Measurements from ENCODE around the gene HMGXB4.

HMGXB4 gene

DNA sequence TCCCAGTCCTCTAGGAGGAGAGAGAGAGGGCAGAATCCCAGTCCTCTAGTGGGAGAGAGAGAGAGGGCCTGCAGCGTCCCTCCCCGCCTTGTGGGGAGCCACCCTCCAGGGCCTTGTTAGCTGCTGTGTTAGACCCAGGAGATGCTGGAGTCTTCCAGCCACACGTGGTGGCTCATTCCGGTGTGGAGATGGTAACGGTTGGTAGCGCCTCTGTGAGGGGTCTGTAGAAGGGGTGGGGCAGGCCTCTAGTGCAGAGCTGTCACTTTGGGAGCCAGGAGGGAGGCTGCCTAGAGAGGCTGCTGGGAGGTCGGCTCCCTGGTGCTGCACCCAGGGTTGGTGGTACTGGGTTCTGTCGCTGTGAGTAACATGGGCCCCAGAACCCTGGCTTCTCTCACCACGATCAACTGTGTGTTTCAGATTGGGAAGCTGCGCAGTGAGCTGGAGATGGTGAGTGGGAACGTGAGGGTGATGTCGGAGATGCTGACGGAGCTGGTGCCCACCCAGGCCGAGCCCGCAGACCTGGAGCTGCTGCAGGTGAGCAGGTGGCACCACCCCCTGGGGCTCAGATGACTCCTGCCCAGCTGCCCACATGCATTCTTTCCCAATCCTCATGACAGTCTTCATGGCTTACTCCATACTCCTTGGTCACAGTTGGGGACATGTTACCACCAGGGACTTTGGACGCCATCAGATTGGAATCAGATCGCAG, 69.7 kb downstream of the HMGXB4 start:
- no peak for DNase-seq (ENCODE audit: low read depth)

DNA sequence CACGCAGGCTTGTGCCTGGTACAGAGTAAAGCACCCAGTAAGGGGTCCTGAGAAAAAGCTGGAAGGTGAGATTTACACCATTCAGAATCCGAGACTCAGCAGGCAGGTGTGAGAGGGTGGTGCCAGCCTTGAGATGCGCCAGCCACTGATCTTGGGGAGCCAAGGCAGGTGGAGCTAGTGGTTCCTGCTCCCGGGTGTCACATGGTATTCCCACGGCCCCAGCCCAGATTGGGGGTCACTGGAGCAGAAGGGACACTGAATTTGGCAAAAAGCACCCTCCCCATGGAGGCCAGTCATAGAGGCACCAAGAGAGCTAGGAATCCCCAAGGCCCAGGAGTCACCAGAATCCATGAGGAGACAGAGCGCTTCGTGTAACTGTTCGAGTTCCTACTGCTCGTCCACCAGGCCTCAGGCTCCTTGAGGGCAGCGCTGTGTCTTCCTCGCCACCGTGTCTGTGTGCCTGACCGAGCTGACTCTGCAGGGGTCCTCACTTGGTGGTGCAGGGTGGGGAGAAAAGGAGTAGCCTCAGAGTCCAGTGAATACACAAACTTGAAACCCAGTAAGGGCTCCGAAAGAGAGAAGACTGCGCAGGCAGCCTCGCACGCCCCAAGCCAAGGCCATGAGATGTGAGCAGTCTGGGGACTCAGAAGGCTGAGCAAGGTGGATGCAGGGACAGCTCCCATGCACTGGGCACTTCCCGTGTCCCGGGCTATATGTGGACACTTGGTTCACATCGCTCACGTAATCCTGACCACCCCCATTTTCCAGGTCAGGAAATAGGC, 70.6 kb downstream of the HMGXB4 start:
- DNase-seq (ENCODE audit: low read depth), result no peak

DNA sequence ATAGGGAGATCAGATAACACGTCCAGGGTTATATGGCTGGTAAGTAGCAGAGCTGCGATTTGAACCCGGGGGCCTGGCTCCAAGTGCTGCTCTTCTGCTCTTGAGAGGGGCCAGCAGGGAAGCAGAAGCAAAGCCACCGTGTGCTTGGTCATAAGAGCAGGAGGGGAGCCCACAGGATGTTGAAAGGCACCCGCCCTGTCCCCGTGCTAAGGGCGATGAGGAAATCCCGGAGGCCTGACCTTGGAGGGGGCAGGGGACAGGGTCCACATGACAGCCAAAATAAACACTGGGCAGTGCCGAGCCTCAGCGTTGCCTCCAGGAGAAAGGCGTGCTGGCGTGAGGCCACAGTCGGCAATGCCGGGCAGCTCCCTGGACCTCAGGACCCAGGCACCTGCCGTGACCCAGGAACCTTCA, 71.2 kb downstream of the HMGXB4 start:
- DNase-seq (ENCODE audit: low read depth), result no peak

DNA sequence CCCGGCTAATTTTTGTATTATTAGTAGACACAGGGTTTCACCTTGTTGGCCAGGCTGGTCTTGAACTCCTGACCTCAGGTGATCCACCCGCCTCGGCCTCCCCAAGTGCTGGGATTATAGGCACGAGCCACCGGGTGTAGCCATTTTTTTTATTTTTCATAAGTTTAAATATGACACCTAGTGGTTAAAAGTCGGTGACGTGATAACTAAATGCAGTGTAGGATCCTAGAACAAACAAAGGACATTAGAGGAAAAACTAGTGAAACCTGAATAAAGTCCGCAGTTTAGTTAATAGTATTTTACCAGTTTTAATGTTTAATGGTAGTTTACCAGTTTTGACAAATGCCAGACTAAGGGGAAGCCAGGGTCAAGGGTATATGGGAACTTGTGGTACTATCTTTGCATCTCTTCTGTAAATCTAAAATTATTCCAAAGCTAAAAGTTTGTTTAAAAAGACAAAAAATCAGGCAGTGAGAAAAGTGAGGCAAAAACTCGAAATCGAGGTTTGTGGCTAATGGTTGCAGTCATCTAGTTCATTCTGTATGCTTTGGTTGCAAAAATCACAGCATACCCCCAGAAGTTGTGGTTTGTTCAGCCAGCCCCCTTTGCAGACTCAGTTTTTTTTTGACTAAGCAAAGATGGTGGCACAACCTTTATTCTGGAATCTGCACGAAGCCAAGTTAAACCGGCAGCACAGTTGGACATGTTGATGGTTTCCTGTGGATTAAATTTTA, 72.0 kb downstream of the HMGXB4 start:
- no peak for DNase-seq (ENCODE audit: low read depth)

DNA sequence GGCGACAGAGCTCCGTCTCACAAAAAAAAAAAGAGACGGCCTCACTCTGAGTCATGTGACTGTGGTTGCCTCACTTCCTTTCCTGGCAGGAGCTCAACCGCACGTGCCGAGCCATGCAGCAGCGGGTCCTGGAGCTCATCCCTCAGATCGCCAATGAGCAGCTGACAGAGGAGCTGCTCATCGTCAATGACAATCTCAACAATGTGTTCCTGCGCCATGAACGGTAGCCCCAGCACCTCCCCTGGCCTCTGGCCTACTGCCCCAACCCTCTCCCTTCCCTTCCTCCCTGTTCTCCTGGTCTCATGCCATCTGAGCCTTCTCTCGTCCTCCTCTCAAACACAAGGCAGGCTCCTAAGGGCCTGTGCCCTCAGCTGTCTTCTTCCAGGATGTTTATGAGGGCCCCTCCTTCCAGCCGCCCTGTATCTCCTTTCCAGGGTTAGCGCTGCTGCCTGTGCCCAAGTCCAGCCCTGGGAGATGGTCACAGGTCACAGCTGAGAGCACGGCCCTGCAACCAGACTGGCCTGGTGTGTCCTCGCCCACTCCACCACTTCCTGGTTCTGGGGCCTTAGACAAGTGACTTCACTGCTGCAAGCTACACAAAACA, 73.1 kb downstream of the HMGXB4 start:
- DNase-seq (ENCODE audit: low read depth), result peak; percentile 75

DNA sequence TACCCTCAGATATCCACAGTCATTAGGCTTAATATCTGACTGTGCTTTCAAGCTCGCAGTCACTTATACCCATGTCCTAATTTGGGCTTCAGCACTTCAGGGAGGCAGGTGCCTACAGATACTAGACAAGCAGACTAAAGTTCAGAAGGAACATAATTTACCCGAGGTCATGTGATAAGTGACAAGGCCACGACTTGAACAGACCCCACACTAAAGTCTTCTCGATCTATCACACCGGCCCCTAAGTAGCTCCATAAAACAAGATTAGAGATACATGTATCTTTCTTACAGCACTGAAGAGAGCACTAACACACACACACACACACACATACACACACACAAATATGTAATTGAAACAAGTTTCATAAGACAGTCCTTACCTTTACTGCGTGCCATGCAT, 75.0 kb downstream of the HMGXB4 start:
- DNase-seq (ENCODE audit: low read depth), result no peak

DNA sequence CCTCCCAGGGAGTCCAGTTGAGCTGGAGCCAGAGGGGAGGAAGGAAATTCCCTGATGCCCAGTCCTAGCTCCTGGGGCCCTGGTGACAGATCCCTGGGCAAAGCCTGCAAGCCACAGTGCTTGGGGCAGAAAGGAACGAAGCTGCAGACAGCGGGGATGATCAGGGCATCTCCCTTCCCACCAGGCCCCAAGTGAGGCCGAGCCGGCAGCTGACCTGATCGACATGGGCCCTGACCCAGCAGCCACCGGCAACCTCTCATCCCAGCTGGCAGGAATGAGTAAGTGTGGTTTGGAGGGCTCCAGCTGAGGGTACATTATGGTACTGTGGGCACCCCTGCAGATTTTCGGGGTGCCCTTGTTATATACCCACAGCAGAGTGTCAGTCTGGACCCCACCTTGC, 75.9 kb downstream of the HMGXB4 start:
- DNase-seq (ENCODE audit: low read depth), result no peak

DNA sequence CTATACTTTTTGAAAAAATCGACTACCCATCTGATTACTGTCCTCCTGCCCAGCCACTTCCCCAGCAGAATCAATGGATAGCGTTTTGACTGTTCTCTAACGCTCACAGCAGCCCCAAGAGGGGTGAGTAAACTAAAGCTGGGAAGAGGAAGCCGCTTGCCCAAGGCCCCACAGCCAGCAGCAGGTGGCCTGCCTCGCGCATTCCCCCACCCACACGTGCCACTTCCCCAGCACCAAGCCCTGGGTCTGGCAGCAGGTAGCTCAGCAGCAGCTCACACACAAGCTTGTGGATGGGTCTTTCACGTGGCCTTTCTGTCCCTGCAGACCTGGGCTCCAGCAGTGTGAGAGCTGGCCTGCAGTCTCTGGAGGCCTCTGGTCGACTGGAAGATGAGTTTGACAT, 76.7 kb downstream of the HMGXB4 start:
- DNase-seq (ENCODE audit: low read depth), result no peak

DNA sequence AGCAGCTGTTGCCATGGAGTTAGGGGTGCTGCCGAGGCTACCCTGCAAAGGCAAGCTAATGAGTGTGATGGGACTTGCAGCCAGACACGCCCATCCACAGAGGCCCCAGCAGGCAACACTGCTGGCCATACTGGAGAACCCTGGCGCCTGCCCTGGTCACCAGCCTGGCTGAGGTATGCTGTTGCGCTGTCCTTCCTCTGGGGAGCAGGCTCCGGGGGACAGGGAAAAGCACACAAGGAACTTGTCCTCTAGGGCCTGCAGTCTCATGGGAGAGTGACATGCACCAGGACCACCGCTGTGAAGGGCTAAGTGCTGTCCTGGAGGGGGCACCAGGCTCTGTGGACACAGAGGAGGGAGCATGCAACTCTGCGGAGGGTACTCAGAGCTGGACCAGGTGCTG, 78.2 kb downstream of the HMGXB4 start:
- DNase-seq (ENCODE audit: low read depth), result no peak

DNA sequence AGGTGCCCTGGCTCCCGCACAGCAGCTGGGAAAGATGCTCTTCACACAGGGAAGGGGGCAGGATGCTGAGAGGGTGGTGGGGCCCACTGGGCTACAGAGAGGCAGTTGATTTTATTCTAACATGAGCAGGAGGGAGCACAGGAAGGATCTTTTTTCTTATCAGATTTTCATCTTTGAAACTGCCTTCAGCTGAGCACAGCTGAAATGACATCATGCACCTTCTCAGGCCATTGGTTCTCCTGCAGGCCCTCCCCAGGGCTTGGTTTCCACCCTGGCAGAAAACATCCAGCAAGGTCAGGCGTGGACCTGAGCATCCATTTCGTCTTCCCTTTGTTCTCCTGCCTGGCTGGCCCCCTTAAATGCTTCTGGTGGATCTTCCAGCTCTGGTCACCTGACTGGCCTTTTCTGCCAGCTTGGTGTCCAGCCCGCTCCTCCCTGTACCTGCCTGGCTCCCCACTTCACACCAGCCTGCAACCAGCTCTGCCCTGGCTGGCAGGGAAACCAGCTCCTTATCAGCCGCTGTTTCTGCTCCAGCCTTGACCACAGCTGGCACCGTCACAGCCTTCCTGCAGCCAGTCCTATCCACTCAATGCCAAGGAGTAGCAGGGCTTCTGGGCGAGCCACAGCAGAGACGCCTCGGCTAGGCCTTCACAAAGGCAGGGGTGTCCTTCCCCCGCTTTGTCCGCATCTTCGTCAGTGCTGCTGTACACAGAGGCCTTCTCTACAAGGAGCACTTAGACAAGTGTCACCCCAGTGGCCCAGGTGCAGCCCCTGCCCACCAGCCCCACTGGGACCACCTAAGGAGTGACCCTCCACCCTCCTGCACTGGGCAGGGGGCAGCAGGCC, 78.9 kb downstream of the HMGXB4 start:
- no peak for DNase-seq (ENCODE audit: low read depth)

DNA sequence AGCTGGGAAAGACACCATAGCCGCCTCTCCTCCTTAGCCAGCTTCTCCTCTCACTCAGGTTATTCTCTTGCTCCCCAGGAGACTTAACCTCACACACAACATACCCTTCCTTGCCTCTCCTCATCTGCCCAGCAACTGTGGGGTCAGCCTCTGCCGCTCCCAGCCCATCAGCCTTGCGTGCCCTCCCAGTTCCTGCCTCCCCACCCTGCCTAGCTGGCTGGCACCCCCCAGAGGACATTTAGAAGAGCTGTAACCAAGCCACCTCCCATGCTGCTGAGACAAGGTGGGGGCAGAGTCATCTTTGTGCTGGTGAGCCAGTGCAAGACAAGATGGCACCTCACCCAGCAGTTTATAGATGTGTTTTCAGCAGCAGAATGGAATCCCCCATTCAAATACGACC, 80.6 kb downstream of the HMGXB4 start:
- DNase-seq (ENCODE audit: low read depth), result no peak

DNA sequence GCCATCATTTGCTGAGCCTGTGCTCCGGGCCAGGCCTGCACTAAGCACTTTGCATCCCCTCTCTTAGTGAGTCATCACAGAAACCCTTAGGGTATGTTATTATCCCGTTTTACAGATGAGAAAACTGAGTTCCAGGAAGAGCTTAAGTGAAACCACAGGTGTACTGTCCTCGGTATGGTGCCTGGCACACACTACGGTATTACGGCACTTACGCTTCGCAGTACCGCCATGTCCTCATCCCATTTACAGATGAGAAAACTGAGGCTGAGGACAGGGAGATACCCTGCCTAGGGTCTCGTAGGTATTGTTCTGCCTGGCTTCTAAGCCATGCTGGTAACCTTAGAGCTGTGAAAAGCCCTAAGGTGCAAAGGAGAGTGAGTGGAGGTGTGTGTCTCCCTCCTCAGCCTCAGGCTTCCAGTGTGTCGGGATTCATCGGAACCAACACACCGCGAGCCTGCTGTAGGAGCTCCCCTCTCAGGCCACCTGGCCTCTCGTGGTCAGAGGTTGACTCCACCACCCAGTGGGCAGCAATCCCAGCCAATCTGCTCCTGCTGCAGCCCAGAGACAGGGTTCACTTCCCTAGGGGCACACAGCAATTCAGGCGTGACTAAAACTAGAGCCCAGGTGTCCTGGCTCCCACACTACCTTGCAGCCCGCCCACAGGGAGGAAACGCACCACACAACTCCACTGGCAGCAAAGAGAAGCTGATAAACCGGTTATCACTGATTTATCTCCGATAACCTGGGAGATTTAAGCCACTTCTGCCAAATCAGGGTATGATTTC, 84.0 kb downstream of the HMGXB4 start:
- DNase-seq (ENCODE audit: low read depth), result no peak

DNA sequence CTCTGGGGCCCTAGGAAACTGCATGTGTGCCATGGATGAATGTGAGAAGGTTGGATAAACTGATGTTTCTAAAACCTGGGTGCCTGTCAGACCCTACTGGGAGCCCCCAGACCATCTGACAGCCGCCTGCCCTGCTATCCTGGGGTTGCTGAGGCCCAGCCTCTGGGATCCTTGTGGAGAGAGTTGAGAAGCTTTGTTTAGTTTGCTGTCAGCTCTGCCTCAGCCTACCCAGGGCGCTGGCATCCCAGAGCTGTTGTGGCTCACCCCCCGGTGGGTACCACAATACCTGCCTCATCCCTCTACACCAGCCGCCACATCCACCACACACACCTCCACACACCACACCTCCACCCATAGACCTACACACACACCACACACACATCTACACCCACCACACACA, 85.1 kb downstream of the HMGXB4 start:
- DNase-seq (ENCODE audit: low read depth), result no peak

DNA sequence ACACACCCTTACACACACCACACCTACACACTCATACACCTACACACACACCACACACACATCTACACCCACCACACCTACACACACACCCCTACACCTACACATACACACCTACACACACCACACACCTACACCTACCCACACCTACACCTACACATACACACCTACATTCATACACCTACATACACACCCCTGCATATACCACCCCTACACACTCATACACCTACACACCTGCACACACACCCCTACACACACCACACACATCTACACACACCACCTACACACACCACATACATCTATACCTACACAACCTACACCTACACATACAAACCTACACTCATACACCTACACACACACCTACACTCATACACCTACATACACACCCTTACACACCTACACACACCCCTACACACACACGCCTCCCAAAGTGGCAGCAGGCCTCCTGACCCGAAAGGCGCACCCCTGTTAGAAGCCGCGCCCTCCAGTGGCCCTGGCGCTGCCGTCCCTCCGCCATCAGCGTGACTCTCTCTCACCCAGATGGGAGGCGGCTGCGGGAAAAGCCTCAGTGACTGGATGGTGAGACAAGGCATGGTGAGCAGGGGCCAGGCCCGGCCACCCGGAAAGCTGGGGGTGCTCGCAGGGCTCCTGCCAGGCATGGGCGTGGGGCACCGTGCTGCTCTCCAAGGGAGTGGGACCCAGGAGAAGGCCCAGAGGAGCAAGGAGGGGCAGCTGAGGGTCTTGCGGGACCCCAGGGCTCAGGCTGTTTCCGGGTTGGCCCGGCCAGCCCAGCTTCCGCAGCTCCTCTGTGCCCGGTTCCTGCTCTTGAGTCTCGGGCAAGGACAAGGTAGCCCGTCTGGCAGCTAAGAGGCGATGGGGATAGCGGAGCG, 86.6 kb downstream of the HMGXB4 start:
- DNase-seq (ENCODE audit: low read depth), result no peak

DNA sequence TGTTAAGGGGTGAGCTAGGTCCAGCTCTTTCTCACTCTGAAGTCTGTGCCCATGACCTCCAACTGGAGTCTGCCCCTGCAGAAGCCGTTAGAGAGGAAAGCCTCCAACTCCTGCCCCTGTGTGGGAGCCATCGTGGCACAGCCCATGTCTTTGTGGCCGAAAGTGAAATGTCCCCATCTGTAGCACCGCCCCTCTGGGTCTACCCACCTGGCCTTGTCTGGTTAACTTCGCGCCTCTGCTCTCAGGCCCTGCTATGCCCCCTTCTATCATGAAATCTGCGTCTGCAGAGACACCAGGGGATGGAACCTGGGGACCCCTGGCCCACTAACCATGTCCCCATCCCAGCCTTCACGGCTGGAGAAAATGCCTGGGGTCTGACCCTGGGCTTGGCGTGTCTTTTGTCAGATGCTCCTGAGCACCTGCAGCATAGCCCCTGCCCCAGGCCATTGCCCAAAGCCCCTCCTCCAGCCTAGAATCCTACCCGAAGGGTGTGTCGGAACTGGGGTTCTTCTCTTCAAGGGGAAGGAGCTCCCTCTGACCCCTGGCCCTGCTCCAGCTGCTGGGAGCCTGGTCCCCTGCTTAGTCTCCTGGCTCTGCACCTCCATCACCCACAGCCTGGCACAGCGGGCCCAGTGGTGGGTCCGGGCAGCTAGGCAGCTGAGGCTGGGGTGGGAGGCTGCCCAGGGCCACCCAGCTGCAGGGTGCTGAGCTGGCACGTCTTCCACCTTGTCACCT, 87.8 kb downstream of the HMGXB4 start:
- no peak for DNase-seq (ENCODE audit: low read depth)
